SW480 (cell line): Measurements from ENCODE around the gene SLC51A.
"Not testable (repeated sequence)": the region's sequence is repeated elsewhere in the genome, so short reads cannot be mapped to it uniquely, and the experiment has no call there.

Source experiments
- DNase-seq: peaks from one replicate; pipeline ENCODE4 v3.0.0-alpha.2; 2016; ENCODE audit warnings: low spot score

The SLC51A gene

GRCh38 chr3:196240424-196240823 lies 24.1 kb downstream of the SLC51A start:
- DNase-seq: no peak

- DNase-seq: no peak
Observed at GRCh38 chr3:196241704-196242103, 25.4 kb downstream of the SLC51A start.

GRCh38 chr3:196244166-196244565 lies 27.8 kb downstream of the SLC51A start:
- DNase-seq: not testable (repeated sequence)

- DNase-seq: no peak
Observed at GRCh38 chr3:196246612-196247308, 30.4 kb downstream of the SLC51A start.

GRCh38 chr3:196251918-196252317 lies 35.6 kb downstream of the SLC51A start:
- no peak for DNase-seq

- DNase-seq: no peak
Observed at GRCh38 chr3:196254376-196255283, 38.3 kb downstream of the SLC51A start.

- no peak for DNase-seq
Observed at GRCh38 chr3:196255776-196256175, 39.4 kb downstream of the SLC51A start.

GRCh38 chr3:196260784-196261183 lies 44.5 kb downstream of the SLC51A start:
- no peak for DNase-seq

GRCh38 chr3:196263819-196264218 lies 47.5 kb downstream of the SLC51A start:
- DNase-seq: no peak

GRCh38 chr3:196268284-196269163 lies 52.2 kb downstream of the SLC51A start:
- no peak for DNase-seq

- no peak for DNase-seq
Observed at GRCh38 chr3:196270499-196270898, 54.2 kb downstream of the SLC51A start.

GRCh38 chr3:196272826-196273225 lies 56.5 kb downstream of the SLC51A start:
- DNase-seq: no peak

- DNase-seq: no peak
Observed at GRCh38 chr3:196273655-196274054, 57.3 kb downstream of the SLC51A start.

- DNase-seq: no peak
Observed at GRCh38 chr3:196274585-196274984, 58.3 kb downstream of the SLC51A start.

GRCh38 chr3:196275126-196275525 lies 58.8 kb downstream of the SLC51A start:
- DNase-seq: no peak

GRCh38 chr3:196280689-196281440 lies 64.5 kb downstream of the SLC51A start:
- no peak for DNase-seq

- DNase-seq: no peak
Observed at GRCh38 chr3:196281962-196282361, 65.6 kb downstream of the SLC51A start.
